NCI-H526 treated with DMSO at 0.1 percent for 48 hours (cell line): Measurements from ENCODE around the gene PTGIR.

Experiments
- DNase-seq: peaks from one replicate; lab custom pipeline; 2025; lab: John Stamatoyannopoulos, UW

PTGIR gene

GRCh38 chr19:46615966-46616365 lies 8.9 kb downstream of the PTGIR start:
- no peak for DNase-seq

GRCh38 chr19:46614114-46614722 lies 10.7 kb downstream of the PTGIR start:
- DNase-seq, result peak; percentile 36

GRCh38 chr19:46613525-46613924 lies 11.4 kb downstream of the PTGIR start:
- no peak for DNase-seq

- DNase-seq, result no peak
Measured at GRCh38 chr19:46611776-46612175, 13.1 kb downstream of the PTGIR start.

GRCh38 chr19:46610851-46611770 lies 13.8 kb downstream of the PTGIR start:
- DNase-seq, result no peak

- no peak for DNase-seq
Measured at GRCh38 chr19:46610413-46610775, 14.5 kb downstream of the PTGIR start.

GRCh38 chr19:46609511-46610412 lies 15.1 kb downstream of the PTGIR start:
- DNase-seq, result no peak

GRCh38 chr19:46608581-46609345 lies 16.1 kb downstream of the PTGIR start:
- no peak for DNase-seq

GRCh38 chr19:46608178-46608577 lies 16.7 kb downstream of the PTGIR start:
- DNase-seq, result no peak

GRCh38 chr19:46607448-46607841 lies 17.4 kb downstream of the PTGIR start:
- DNase-seq, result peak; percentile 15

- DNase-seq, result no peak
Measured at GRCh38 chr19:46606681-46607447, 18.0 kb downstream of the PTGIR start.

GRCh38 chr19:46606019-46606418 lies 18.9 kb downstream of the PTGIR start:
- no peak for DNase-seq

- DNase-seq, result no peak
Measured at GRCh38 chr19:46605356-46605821, 19.5 kb downstream of the PTGIR start.

- DNase-seq, result no peak
Measured at GRCh38 chr19:46604781-46605355, 20.0 kb downstream of the PTGIR start.

GRCh38 chr19:46603752-46604231 lies 21.1 kb downstream of the PTGIR start:
- no peak for DNase-seq

GRCh38 chr19:46603195-46603637 lies 21.7 kb downstream of the PTGIR start:
- DNase-seq, result no peak

GRCh38 chr19:46602392-46603194 lies 22.3 kb downstream of the PTGIR start:
- DNase-seq, result no peak

- no peak for DNase-seq
Measured at GRCh38 chr19:46601318-46602224, 23.3 kb downstream of the PTGIR start, which contains the start of gene CALM3. Gene CALM3 (plus strand): TSS chr19:46601330. CDS start chr19:46601435, 105 bp downstream.
